ENCODE data around the gene MYBPH.

The MYBPH gene

GRCh38 chr1:203184467-203184866, 8.8 kb upstream of the MYBPH start:
- H4K20me1 ChIP-seq (ENCODE audit: insufficient read depth, low read length): no peaks in the 10 kb centered on the region
- H3K4me2 ChIP-seq (ENCODE audit: low read length): no peak overlapping the region
- no peak overlapping the region for H3K27ac ChIP-seq (ENCODE audit: low read length)
- no peak overlapping the region for H3K4me3 ChIP-seq (ENCODE audit: low read length)
- no peak overlapping the region for H2AFZ ChIP-seq (ENCODE audit: low read depth, low read length)
- H3K4me1 ChIP-seq (ENCODE audit: low read length): peaks cover 24% of the 10 kb centered on the region
- H3K9me3 ChIP-seq (ENCODE audit: insufficient read depth, low read length): no peaks in the 10 kb centered on the region
- TF ChIP-seq EZH2phosphoT487 (IDR thresholded peaks at IDR 0.05; ENCODE audit: low read depth) (no peak), CTCF (IDR thresholded peaks at IDR 0.05; ENCODE audit: low read depth, low read length) (no peak)
- no peaks in the 10 kb centered on the region for H3K36me3 ChIP-seq (replicated peaks; ENCODE audit: low read depth, low read length)
- no peak overlapping the region for H3K9ac ChIP-seq (ENCODE audit: low read length)
- peaks cover 45% of the 10 kb centered on the region for H3K27me3 ChIP-seq (ENCODE audit: low read depth, low read length)
- H3K79me2 ChIP-seq (ENCODE audit: low read length): no peaks in the 10 kb centered on the region

- no peak overlapping the region for H3K4me3 ChIP-seq (ENCODE audit: low read length)
- no peak overlapping the region for H3K9ac ChIP-seq (ENCODE audit: low read length)
- no peaks in the 10 kb centered on the region for H3K9me3 ChIP-seq (ENCODE audit: insufficient read depth, low read length)
- H3K79me2 ChIP-seq (ENCODE audit: low read length): no peaks in the 10 kb centered on the region
- no peak overlapping the region for H3K27ac ChIP-seq (ENCODE audit: low read length)
- H4K20me1 ChIP-seq (ENCODE audit: insufficient read depth, low read length): no peaks in the 10 kb centered on the region
- no peak overlapping the region for H2AFZ ChIP-seq (ENCODE audit: low read depth, low read length)
- H3K4me2 ChIP-seq (ENCODE audit: low read length): no peak overlapping the region
- H3K27me3 ChIP-seq (ENCODE audit: low read depth, low read length): peaks cover 43% of the 10 kb centered on the region
- H3K36me3 ChIP-seq (replicated peaks; ENCODE audit: low read depth, low read length): no peaks in the 10 kb centered on the region
- TF ChIP-seq EZH2phosphoT487 (IDR thresholded peaks at IDR 0.05; ENCODE audit: low read depth) (no peak), CTCF (IDR thresholded peaks at IDR 0.05; ENCODE audit: low read depth, low read length) (no peak)
- H3K4me1 ChIP-seq (ENCODE audit: low read length): peaks cover 28% of the 10 kb centered on the region
These were observed 8.2 kb upstream of the MYBPH start for GRCh38 chr1:203183828-203184227.

GRCh38 chr1:203182387-203182953, 6.8 kb upstream of the MYBPH start:
- H3K9me3 ChIP-seq (ENCODE audit: insufficient read depth, low read length): no peaks in the 10 kb centered on the region
- H3K4me3 ChIP-seq (ENCODE audit: low read length): no peak overlapping the region
- H3K9ac ChIP-seq (ENCODE audit: low read length): no peak overlapping the region
- H3K79me2 ChIP-seq (ENCODE audit: low read length): no peaks in the 10 kb centered on the region
- no peak overlapping the region for H3K4me2 ChIP-seq (ENCODE audit: low read length)
- TF ChIP-seq CTCF (IDR thresholded peaks at IDR 0.05; ENCODE audit: low read depth, low read length) (no peak), EZH2phosphoT487 (IDR thresholded peaks at IDR 0.05; ENCODE audit: low read depth) (no peak)
- no peaks in the 10 kb centered on the region for H4K20me1 ChIP-seq (ENCODE audit: insufficient read depth, low read length)
- peaks cover 34% of the 10 kb centered on the region for H3K4me1 ChIP-seq (ENCODE audit: low read length)
- no peak overlapping the region for H2AFZ ChIP-seq (ENCODE audit: low read depth, low read length)
- H3K27me3 ChIP-seq (ENCODE audit: low read depth, low read length): peaks cover 44% of the 10 kb centered on the region
- H3K27ac ChIP-seq (ENCODE audit: low read length): no peak overlapping the region
- H3K36me3 ChIP-seq (replicated peaks; ENCODE audit: low read depth, low read length): no peaks in the 10 kb centered on the region

GRCh38 chr1:203181586-203182386, 6.2 kb upstream of the MYBPH start:
- H2AFZ ChIP-seq (ENCODE audit: low read depth, low read length): no peak overlapping the region
- no peak overlapping the region for H3K4me2 ChIP-seq (ENCODE audit: low read length)
- H3K27me3 ChIP-seq (ENCODE audit: low read depth, low read length): peaks cover 50% of the 10 kb centered on the region

More at GRCh38 chr1:203181586-203182386, 6.2 kb upstream of the MYBPH start:
- H3K4me1 ChIP-seq (ENCODE audit: low read length): peaks cover 27% of the 10 kb centered on the region
- H3K9me3 ChIP-seq (ENCODE audit: insufficient read depth, low read length): no peaks in the 10 kb centered on the region
- no peaks in the 10 kb centered on the region for H4K20me1 ChIP-seq (ENCODE audit: insufficient read depth, low read length)
- no peaks in the 10 kb centered on the region for H3K79me2 ChIP-seq (ENCODE audit: low read length)
- H3K36me3 ChIP-seq (replicated peaks; ENCODE audit: low read depth, low read length): no peaks in the 10 kb centered on the region
- TF ChIP-seq CTCF (IDR thresholded peaks at IDR 0.05; ENCODE audit: low read depth, low read length): no peak
- no peak for TF ChIP-seq EZH2phosphoT487 (IDR thresholded peaks at IDR 0.05; ENCODE audit: low read depth)
- no peak overlapping the region for H3K27ac ChIP-seq (ENCODE audit: low read length)
- no peak overlapping the region for H3K9ac ChIP-seq (ENCODE audit: low read length)
- no peak overlapping the region for H3K4me3 ChIP-seq (ENCODE audit: low read length)
